Left renal pelvis (tissue), 4 donors: ENCODE measurements around the gene GRM4. TPM values are rescaled to one million over a fixed set of nuclear protein-coding genes. Genes with fewer than 3 reads are reported as not detected.

Experiments used
- DNase-seq, 4 donors: peaks; one replicate each; pipeline ENCODE4 v3.0.0-alpha.2; 2013; ENCODE audit warnings: low read depth in 4 of 4, low spot score in 3 of 4
- polyA plus RNA-seq, 4 donors: library from polyadenylated mRNA; unstranded; fragments of 120-200 nt; gene quantifications; one replicate each; pipeline ENCODE4 v1.2.1, GENCODE V29; 2013; ENCODE audit not compliant: insufficient read length in 4 of 4

GRM4 gene
- polyA plus RNA-seq, 4 donors: 0.47 to 0.61 (median 0.50) TPM

DNA sequence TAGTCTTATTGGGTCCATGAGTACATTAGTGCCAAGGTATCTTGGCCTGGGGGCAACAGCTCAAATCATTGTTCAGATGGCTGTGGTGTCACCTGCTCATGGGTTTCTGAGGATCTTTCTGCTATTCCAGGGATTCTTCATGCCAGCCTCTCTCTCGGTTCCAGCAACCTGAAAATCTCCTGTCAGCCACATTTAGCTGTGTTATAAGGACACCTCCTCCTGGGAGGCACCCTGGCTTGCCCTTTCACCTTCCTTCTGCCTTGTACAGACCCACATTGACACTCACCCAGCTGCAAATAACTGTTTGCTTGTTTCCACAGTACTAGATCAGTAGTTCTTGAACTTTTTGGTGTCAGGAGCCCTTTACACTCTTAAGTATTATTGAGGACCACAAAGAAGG is 159.9 kb downstream of the GRM4 start:
- no peak for DNase-seq

DNA sequence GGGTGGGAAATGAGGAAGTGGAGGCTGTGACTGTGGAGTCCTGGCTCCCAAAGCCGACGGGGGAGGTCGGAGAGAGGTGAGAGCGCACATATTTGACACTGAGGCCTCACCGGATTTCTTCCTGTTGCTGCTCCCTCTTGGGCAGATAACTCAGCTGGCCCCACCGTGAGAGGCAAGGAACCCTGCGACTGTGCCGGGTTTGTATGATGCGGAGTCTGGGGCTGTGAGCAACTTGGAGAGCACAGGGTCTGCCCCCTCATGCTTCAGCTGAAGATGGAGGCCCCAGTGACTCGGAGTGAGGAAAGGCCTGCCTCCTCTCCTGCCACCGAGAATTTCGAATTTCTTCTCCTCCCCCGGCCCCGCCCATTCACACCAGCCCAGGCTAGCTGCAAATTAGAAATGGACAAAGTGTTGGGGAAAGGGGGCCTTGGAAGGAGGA is 160.6 kb downstream of the GRM4 start:
- DNase-seq: no peak

DNA sequence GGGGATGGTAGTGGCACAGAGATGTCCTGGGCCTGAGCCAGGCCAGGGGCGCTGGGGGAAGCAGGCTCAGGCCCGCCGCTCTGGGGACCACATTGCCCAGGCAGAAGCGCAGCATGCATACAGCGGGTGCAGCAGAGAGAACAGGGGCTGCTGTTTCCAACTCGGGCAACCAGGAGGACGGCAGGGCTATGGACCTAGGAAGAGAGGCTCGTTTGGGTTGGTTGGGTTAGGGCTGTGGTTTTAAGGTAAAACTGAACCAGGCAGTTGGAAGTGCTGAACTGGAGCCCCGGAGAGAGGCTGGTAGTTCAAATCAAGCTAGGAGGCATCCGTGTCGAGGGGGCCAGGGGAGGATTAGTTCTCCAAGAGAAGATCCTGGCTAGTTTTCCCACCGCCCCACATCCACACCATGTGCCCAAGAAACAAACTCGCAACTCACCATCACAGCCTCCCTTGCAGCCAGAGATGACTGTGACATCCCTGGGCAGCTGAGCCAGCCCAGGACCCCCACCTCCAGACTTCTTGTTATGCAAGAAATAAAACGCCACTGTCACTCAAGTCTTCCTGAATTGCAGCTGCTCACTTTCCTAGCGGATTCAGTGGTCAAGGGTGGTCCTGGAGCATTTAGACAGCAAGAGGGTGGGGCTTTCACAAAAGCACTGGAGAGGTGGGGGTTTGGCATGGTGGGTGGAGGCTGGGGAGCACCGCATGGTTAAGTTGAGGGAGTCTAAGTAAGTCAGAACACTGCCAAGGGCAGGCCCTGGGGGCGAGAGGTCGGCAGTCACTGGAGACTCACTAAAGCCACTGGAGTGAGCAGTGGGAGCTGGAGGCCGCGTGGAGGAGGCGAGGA is 161.2 kb downstream of the GRM4 start:
- DNase-seq: no peak

DNA sequence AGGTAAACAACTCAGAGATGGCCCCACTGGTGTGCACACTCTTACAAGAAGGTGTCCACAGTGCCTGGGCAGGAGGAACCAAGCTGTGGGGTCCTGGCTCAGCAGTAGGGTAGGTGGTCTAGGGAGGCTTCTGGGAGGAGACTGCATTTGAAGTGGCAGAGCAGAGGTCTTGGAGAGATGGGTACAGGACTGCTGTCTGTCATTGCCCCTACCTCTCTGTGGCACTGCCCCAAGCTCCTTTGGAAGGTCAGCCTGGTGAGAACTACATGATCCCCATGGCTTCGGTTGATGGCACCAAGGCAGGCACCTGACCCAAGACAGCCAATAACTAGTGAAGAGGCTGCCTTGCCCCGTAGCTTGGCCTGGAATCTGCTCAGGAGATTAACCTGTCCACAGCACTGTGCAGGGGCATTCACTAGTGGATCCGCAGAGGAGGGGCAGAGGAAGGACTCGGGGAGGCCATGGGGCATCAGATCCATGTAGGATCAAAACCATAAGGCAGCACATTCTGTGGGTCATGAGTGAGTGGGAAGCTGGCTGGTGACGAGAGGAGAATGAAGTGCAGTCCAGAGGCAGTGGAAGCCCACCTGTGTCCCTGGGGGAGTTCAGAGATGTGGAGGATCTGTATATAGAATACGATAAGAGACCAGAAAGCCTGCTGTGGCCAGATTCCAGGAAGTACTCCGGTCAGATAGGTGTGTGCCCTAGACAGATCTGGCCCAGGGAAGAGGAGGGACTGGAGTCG is 162.0 kb downstream of the GRM4 start:
- no peak for DNase-seq

DNA sequence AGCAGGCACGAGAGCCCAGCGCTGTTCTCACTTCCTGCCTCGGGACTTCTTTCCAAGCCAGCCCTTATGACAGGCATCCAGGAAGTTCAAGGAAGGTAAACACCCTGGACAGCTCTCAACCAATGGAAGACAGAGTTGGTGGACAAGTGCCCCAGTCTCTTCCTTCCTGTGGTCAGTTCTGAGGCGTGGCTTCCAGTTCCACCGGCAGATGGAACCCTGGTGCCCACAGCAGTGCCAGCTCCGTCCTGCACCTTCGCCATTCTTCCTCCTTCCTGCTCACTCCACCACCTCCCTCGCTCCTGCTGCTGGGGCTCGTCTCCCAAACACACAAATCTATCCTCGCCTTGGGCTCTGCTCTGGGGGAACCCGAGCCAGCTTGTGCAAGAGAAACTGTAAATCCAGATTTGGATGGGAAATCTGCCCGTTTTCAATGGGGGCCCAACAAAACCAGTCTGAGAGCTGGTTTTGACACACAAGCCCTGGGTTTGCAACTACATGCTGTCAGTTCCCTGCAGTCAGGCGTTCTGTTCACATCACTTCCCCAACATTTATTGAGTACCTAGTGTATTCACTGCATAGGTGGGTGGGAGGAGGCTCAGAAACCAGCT is 162.7 kb downstream of the GRM4 start:
- no peak for DNase-seq

DNA sequence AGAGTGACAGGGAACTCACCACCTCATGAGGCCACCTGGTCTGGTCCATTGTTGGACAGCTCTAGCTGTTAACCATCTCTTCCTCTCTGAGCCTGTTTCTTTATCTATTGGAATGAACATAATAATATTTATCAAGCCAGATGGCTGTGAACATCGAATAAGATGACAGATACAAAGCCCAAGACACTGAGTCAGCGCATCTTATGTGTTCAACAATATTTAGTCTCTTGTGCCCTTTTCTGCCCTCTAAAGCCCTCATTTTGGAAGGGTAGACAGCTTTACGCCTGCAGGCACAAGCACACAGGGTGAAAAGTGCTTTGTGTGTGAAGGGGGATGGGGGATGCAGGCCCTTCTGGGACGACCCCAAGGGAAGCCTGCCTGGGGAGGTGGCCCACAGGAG is 164.0 kb downstream of the GRM4 start:
- DNase-seq: no peak

DNA sequence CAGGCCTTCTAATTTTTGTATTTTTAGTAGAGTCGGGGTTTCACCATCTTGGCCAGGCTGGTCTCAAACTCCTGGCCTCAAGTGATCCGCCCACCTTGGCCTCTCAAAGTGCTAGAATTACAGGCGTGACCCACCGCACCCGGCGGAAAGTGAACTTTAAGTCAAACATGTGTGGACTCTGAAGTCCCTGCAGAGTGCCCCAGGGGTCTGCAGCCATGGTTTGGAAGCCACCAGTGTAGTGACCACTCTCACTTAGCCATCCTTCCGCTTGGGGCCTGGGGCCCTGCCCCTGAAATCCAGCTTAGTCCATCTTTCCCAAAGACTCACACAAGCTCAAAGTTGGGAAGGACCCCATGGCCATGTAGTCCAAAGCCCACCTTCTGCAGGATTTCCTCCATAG is 164.5 kb downstream of the GRM4 start:
- DNase-seq: no peak

DNA sequence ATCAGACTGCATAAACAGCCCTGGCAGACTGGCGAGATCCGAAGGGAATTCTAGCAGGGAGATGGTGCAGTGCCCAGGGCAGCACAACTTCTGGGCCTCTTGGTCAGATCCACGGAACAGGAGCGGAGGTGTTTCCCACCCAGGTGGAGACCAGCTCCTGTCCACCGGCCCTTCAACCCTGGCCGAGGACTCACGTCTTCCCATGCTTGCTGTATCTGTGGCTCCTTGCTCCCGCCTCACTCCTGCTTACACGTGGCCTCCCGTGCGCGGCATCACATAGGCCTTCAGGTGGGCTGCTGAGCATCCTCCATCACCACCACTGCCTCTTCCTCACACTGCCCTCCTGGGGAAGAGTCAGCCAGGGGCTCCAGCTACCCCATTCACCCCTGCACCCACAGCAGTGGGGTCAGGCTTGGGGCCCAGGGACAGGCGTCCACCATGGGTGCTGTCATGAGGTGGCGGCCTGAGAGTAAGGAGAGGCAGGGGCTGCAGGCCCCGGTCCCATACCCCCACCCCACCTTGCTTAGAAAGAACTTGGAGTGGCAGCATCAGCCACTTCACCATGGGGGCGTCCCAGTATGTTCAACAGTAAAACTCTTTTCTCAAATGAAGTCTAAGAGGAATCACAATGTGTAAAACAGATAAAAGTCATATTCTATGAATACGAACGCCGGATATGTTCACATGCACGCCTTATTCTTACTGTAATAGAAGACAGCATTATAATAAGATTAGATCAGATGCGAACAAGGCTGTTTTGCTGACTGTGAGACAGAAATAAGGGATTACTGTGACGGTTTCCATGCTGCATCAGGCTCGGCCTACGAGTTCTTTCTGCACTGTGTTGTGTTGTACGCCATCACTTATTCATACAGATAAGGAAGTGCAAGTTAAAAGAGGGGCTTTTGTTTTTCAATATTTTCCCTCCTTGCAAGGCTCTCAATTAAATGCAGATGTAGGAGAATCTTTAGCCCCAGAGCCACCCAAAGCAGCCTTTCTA is 165.4 kb downstream of the GRM4 start:
- no peak for DNase-seq

DNA sequence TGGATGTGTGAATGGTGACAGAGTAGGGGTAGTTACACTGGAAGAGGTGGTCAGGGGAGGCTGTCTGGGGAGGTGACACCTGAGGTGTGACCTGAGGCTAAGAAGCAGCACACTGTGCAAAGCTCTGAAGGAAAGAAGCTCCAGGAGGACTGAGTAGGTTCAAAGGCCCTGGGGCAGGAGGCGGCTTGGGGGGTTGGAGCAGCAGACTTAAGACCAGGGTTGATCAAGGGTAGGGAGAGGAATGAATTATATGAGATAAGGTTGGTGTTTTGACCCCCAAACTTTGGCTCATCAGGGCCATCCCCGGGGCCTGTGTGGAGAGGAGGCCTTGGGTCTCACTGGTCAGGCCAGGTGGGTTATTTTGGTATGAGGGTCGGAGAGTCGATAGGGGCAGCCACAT is 166.1 kb downstream of the GRM4 start:
- DNase-seq: no peak

DNA sequence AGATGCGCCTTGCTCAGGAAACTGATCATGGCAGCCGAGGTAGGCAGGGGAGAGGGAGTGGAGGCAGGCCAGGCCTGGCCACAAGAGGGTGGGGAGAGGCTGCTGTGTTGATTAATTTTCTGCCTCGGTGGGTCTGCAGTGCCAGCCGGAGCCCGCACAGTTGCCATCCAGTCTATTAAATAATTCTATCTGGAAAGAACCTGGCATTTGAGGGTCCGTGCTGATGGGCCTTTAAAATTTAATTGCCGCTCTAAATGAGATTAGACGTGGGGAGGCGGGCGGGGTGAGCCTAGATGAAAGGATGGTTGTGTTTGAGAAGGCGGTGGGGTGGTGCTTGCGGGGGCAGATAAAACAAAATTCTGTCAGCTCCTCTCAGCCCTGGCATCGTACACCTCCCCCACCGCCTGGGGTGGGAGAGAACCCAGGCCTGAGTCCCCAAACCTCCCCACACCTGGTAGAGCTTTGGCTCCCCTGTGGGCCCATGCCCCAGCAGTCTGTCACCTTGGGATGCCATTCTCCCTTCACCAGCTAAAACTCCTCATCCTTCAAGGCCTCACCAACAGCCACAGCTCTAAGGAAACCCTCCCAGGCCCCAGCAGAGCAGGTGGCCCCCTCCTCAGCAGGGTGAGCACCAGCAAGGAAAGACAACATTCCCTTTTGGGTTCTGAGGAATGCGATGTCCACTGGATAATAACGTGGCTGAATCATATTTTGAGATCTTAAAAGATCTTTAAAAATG is 167.3 kb downstream of the GRM4 start:
- no peak for DNase-seq

DNA sequence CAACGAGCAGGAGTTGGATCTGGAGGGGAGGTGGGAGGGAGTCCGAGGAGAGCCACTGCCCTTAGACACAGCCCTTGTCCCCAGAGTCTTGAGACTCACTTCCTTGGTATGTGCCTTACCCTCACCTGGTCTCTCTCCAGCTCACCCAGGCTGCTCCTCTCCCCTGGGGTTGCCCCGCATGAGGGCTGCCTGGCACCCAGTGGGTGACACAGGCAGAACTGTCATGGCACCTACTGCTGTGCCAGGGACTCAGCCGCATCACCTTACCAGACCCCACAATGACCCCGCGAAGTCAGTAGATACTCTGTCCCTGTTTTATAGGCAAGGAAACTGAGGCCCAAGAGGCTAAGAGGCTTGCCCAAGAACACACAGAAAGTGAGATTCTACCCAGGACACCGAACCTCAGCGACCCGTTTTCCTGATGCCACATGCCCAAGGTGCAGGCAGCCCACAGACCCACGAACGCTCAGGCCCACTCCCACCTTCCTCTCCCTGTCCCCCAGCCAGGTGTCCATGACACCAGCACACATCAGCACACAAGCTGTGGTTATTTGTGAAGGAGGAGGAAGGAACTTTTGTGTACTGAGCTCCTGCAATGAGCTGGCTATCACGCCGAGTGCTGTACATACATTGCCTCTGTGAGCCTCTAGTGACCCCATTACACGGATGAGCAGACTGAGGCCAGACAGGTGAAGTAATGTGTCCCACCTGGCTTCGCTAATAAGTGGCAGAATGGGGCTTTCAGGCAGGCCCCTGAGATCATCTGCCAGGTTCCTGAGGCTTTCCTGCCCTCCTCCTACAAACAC is 168.1 kb downstream of the GRM4 start:
- DNase-seq: no peak

DNA sequence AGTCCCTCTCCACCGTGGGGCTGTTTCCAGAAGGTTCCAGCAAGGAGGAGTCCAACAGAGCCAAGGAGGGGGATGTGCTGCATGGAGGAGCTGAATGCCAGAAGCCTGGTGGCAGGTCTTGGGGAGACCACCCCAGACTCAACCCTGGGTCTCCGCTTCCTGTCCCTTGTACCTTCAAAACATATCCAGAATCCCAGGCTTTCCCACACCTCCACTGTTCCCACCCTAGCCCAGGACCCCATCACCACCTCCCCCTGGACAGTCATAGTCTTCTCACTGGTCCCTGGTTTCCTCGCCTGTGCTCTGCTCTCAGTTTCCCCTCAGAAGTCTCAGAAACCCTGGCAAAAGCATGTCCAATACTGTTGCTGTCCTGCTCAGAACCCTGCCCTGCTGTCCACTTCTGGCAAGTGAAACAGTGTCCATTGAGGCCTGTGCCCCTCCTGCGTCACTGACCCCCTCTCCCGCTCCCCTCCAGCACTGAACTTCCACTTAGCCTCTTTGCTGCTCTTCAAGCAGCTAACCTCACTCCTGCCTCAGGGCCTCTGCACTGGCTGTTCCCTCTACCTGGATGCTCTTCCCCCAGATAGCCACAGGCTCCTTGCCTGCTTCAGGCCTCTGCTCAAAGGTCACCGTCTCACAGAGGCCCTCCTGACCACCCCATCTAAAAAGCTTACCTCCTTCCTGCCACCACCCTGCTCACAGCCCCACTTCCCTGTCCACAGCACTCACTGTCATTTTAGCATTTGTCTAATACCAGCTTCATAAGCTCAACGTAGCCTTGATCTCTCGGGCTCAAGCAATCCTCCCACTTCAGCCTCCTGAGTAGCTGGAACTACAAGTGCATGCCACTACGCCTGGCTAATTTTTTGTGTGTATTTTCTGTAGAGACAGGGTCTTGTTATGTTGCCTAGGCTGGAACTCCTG is 169.2 kb downstream of the GRM4 start:
- DNase-seq: no peak

DNA sequence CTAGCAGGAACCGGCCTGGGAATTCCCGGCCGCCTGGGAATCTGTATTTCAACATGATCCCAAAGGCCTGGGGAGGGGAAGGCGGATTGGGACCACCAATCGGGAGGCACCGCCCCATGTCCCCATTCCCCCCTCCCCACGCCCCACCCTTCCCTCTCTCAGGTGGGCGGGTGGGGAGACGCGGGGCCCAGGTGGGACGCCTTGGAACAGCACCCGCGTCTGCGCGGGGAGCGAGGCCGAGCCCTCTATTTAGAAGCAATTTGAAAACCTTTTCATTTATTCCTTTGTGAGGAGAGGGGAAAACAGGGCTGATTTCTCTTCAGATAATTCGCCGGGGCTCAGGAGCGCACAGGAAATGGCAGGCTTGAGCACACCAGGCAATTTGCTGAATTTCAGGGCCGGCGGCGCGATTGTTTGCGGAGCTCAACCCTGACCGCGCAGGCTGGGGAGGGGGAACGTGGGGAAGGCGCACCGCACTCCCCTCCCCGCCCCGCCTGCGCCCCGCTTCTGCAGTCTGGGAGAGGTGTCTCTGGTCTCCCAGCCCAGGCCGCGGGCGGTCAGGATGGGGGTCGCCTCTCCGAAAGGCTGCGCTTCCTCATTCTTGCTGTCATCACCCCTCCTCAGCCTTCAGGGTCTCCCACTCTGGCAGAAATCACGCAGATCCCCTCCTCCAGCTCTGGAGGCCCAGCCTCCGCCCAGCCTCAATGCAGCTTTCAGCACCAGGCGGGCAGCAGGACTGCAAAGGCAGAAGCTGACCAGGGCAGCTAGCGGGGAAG is 170.0 kb downstream of the GRM4 start:
- no peak for DNase-seq

DNA sequence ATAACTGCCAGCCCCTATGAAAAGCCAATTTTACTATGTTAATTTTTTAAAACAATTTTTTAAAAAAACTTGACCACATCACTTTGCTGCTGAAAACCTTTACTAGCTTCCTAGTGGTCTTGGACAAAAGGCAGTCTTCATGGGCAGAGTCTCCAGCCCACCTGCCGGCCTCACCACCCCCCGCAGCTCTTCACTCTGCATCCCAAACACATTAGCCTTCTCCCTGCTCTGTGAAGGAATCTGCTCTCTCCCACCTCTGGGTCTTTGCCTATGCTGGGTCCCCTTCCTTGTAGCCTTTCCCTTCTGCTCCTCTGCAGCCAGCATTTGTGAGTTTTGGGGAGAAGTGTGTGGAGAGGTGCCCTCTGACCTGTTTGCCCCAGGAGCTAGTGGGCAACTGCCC is 171.4 kb downstream of the GRM4 start:
- no peak for DNase-seq

DNA sequence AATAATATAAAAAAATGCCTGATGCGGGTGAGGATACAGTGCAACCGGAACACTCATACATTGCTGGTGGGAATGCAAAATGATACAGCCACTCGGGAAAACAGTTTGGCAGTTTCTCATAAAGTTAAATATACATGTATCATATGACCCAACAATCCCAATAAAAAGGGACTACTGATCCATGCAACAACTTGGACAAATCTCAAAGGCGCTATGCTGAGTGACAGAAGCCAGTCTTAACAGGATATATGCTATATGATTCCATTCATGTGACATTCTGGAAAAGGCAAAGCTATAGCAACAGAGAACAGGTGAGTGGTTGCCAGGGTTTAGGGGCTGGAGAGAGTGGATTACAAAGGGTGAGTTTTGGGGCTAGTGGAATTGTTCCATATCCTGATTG is 171.9 kb downstream of the GRM4 start:
- no peak for DNase-seq

DNA sequence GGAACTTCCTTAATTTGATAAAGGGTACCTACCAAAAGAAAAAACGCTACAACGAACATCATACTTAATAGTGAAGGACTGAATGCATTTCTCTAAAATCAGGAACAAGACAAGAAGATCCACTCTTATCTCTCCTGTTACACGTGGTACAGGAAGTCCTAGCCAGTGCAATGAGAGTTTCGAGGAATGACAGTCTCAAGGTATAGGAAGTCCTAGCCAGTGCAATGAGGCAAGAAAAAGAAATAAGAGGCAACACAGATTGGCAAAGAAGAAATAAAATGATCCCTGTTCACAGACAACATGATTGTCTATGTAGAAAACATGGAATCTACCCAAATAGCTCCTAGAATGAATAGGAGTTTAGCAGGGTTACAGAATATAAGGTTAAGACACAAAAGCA is 174.3 kb downstream of the GRM4 start:
- DNase-seq: no peak
